PC-9 (cell line): ENCODE data around the gene KRTAP10-9.

Experiments used
- EZH2 ChIP-seq: fragments of 200-600 bp; sonication (generic); IDR thresholded peaks from 2 replicates; pipeline ENCODE4 v1.8.0; 2017; ENCODE audit warnings: antibody characterized with exemption, low read depth
- TF ChIP-seq, protein P1 (sequence below): fragments of 200-600 bp; sonication (generic); conservative IDR thresholded peaks from 2 replicates; pipeline ENCODE4 v1.6.1; 2017; ENCODE audit warnings: mixed run types, antibody characterized with exemption, mild to moderate bottlenecking, moderate library complexity

DNA sequence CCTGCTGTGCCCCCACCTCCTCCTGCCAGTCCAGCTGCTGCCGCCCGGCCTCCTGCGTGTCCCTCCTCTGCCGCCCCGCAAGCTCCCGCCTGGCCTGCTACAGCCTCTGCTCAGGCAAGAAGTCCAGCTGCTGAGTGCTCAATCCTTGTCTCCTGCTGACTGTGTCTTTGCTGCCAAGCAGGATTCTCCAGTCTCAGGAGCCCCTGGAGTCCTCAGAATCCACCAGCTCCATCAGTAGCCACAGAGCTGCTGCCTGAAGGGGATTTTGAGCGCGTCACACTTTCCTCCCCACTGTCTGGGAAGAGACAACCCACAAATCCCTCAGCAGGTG is 20.3 kb downstream of the KRTAP10-9 start:
- TF ChIP-seq, protein P1, sequence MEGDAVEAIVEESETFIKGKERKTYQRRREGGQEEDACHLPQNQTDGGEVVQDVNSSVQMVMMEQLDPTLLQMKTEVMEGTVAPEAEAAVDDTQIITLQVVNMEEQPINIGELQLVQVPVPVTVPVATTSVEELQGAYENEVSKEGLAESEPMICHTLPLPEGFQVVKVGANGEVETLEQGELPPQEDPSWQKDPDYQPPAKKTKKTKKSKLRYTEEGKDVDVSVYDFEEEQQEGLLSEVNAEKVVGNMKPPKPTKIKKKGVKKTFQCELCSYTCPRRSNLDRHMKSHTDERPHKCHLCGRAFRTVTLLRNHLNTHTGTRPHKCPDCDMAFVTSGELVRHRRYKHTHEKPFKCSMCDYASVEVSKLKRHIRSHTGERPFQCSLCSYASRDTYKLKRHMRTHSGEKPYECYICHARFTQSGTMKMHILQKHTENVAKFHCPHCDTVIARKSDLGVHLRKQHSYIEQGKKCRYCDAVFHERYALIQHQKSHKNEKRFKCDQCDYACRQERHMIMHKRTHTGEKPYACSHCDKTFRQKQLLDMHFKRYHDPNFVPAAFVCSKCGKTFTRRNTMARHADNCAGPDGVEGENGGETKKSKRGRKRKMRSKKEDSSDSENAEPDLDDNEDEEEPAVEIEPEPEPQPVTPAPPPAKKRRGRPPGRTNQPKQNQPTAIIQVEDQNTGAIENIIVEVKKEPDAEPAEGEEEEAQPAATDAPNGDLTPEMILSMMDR: no peak
- no peak for TF ChIP-seq EZH2
